IPS-18a (cell line): ENCODE results near the gene LINC01488.

ENCODE experiments used
- H3K27ac ChIP-seq: one replicate; pipeline ENCODE4 v1.5.1; 2013; ENCODE audit warnings: low read length
- H3K27me3 ChIP-seq: one replicate; pipeline ENCODE4 v1.6.1; 2013; ENCODE audit warnings: mild to moderate bottlenecking, low read length; ENCODE audit not compliant: control insufficient read depth, insufficient read depth
- H3K36me3 ChIP-seq: one replicate; pipeline ENCODE4 v1.6.1; 2013; ENCODE audit warnings: low read depth, low read length; ENCODE audit not compliant: control insufficient read depth
- H3K4me1 ChIP-seq: one replicate; pipeline ENCODE4 v1.6.1; 2013; ENCODE audit warnings: low read depth, low read length; ENCODE audit not compliant: control insufficient read depth
- H3K4me3 ChIP-seq: one replicate; pipeline ENCODE4 v1.5.1; 2013; ENCODE audit warnings: low read length
- H3K9ac ChIP-seq: one replicate; pipeline ENCODE4 v1.6.1; 2013; ENCODE audit warnings: mild to moderate bottlenecking, low read length, moderate library complexity
- H3K9me3 ChIP-seq: one replicate; pipeline ENCODE4 v1.6.1; 2013; ENCODE audit warnings: low read depth, low read length; ENCODE audit not compliant: control insufficient read depth

The LINC01488 gene

DNA sequence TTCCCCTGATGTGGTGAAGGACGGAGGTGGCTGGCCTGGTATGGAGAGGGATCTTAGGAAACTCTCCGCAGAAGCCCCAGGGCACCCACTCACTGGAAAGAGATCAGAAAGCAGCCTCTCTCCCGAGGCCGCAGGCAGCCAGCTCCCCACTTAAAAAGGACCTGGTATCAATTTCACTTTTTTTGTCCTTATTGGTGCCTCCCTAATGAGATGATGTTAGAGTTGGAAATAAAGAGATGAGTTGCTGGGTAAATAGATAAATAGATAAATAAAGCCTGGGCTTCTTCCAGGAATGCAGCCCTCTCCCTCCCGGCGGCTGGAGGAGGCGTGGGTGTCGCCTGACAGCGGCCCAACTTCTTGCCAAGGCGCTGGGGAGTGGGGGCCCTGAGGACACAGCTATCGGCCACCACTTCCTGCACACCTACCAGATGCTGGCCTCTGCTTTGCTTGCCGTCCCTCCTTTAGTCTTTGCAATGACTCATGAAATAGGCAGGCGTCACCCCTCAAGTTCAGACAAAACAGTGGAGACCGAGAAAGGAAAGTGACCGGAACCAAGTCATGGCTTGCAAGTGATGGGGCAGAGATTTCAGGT, 42.9 kb downstream of the LINC01488 start:
- peaks cover 23% of the 10 kb centered on the region for H3K4me1 ChIP-seq
- H3K4me3 ChIP-seq = no peak overlapping the region
- H3K9me3 ChIP-seq = no peaks in the 10 kb centered on the region
- no peaks in the 10 kb centered on the region for H3K27me3 ChIP-seq
- no peaks in the 10 kb centered on the region for H3K36me3 ChIP-seq
- H3K9ac ChIP-seq = no peak overlapping the region
- no peak overlapping the region for H3K27ac ChIP-seq

- no peaks in the 10 kb centered on the region for H3K9me3 ChIP-seq
- no peaks in the 10 kb centered on the region for H3K36me3 ChIP-seq
- no peak overlapping the region for H3K27ac ChIP-seq
- no peak overlapping the region for H3K4me3 ChIP-seq
- peaks cover 23% of the 10 kb centered on the region for H3K4me1 ChIP-seq
- H3K27me3 ChIP-seq = no peaks in the 10 kb centered on the region
- H3K9ac ChIP-seq = no peak overlapping the region
Measured at GRCh38 chr11:69524991-69525411, 43.5 kb downstream of the LINC01488 start.

DNA sequence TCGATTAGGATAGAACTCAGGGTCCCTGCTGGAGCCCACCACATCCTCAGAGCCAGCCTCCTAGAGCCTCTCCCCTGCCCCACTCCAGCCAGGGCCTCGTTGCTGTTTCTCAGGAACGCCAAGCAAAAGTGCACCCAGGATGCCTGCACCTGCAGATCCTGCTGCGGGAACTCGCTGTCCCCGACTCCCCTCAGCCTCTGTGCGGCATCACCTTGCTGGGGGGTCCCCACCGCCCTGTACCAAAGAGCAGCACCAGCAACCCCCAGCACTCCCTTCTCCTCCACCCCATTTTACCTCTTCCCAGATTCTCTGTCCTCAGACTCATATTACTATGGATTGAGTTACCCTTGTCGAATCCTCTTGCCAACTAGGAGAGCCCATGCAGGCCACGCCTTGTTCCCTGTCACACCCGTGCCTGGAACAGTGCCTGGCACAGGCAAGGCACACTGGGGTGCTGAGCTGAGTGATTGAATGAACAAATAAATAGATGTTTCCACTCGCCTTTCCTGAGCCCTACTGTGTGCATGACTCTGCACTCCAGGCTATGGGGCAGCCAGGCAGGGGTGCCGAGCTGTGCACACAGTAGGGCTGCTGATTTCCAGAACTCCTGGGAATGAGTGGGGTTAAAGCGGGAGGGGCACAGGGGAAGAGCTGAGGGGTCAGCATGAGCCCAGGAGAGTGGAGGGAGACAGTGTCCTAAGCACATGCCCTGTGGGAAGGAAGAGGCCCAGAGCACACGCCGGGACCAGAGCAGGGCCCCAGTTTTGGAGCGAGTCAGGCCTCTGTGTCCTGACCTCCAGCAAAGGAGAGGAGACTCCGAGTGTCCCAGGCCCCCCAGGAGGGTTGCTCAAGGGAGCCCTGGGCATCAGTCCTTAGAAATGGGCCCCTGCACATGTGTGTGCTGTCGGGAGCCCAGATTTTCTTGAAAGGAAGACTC, 44.3 kb downstream of the LINC01488 start:
- no peaks in the 10 kb centered on the region for H3K9me3 ChIP-seq
- peaks cover 16% of the 10 kb centered on the region for H3K4me1 ChIP-seq
- no peak overlapping the region for H3K27ac ChIP-seq
- H3K27me3 ChIP-seq = no peaks in the 10 kb centered on the region
- no peak overlapping the region for H3K4me3 ChIP-seq
- H3K36me3 ChIP-seq = no peaks in the 10 kb centered on the region
- H3K9ac ChIP-seq = no peak overlapping the region

- Histone ChIP-seq H3K4me1 (peaks cover 10% of the 10 kb centered on the region), H3K9ac (no peak overlapping the region), H3K27me3 (no peaks in the 10 kb centered on the region), H3K4me3 (no peak overlapping the region), H3K36me3 (no peaks in the 10 kb centered on the region), H3K27ac (no peak overlapping the region), H3K9me3 (no peaks in the 10 kb centered on the region)
Measured at GRCh38 chr11:69526453-69526810, 45.0 kb downstream of the LINC01488 start.

DNA sequence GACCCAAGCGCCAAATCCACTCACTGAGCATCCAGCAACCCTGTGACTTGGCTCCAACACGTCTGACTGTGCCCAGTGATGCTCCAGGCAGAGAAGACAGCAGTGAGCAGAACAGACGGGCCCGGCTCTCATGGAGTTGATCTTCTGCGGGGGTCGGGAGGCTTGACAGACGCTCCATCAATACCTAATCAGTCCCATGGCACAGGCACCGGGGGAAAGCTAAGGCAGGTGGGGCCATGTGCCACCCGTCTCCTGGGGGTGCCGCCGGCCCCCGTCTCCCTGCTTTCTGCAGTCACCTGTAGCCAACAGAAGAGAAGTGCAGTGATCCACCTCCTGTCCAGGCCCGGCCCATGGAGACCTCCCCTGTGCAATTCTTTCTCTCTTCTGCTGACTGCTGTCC, 47.5 kb downstream of the LINC01488 start:
- Histone ChIP-seq H3K27ac (no peak overlapping the region), H3K27me3 (no peaks in the 10 kb centered on the region), H3K36me3 (no peaks in the 10 kb centered on the region), H3K4me3 (no peak overlapping the region), H3K9me3 (no peaks in the 10 kb centered on the region), H3K9ac (no peak overlapping the region), H3K4me1 (peaks cover 5% of the 10 kb centered on the region)

DNA sequence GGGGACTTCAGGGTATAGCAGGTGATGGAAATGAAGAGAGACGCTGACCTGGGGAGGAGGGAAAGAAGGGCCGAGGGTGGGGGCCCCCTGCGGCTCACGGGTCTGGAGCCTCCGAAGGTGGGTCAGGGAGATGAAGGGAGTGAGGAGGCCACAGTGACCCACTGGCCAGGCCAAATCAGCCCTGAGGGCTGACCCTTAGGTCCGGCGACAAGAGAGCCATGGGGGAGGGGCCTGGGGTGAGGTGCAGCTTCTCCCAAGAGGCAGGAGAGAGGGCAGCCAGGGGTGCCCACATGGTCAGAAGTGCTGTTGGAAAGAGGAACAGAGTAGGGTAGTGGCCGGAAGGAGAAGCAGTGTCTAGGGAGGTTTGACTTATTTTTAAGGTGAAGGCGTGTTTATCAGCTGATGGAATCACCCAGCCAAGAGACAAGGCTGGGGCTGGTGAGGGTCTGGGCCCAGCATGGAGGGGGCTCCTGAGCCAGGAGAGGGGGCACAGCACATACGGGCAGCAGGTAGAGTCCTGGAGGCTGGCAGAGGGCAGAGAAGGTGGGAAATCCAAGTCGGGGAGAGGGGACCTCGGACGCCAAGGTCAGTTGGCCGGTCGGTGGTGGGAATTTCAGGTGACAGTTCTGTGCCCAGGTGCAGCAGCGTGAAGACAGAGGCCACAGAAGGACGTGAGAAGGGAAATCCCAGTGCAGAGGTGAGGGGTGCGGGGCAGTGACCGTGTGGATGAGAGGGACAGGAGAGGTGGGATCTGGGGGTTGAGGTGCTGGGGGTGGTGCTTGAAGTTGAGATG, 49.0 kb downstream of the LINC01488 start:
- no peak overlapping the region for H3K4me3 ChIP-seq
- H3K9ac ChIP-seq = no peak overlapping the region
- no peaks in the 10 kb centered on the region for H3K9me3 ChIP-seq
- no peak overlapping the region for H3K27ac ChIP-seq
- H3K36me3 ChIP-seq = no peaks in the 10 kb centered on the region
- H3K27me3 ChIP-seq = no peaks in the 10 kb centered on the region
- H3K4me1 ChIP-seq = no peaks in the 10 kb centered on the region

DNA sequence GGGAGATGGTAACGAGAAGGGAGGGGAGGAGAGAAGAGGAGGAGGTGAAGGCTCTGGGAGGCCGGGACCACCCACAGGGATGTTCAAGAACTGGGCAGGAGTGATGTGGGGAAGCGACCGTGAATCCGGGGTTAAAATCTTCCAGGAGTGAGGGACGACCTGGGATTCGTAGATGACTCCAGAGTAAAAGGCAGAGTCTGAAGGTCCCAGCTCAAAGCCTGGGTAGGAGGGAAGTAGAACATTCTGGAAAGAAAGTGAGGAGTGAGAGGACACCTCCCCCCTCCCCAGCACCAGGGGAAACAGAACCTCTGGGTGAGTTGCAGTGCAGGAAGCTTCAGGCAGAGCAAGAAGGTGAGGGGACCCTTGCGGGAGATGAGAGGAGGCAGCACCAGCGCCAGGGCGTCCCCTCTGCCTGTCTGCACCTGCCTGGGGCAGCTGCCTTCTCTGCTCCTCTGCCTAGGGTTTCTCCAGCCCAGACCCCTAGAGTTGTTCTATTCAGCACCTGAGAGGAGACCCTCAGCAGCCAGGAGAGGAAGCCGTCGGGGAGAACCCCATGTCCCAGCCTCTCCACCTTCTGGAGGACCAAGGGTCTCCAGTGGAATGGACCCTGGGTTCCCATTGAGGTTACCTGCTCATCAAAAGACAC, 49.7 kb downstream of the LINC01488 start:
- H3K36me3 ChIP-seq = no peaks in the 10 kb centered on the region
- H3K4me1 ChIP-seq = no peaks in the 10 kb centered on the region
- no peak overlapping the region for H3K9ac ChIP-seq
- H3K27me3 ChIP-seq = no peaks in the 10 kb centered on the region
- H3K4me3 ChIP-seq = no peak overlapping the region
- no peak overlapping the region for H3K27ac ChIP-seq
- H3K9me3 ChIP-seq = no peaks in the 10 kb centered on the region

- H3K9me3 ChIP-seq = no peaks in the 10 kb centered on the region
- no peaks in the 10 kb centered on the region for H3K36me3 ChIP-seq
- no peaks in the 10 kb centered on the region for H3K27me3 ChIP-seq
- H3K4me3 ChIP-seq = no peak overlapping the region
- no peak overlapping the region for H3K27ac ChIP-seq
- no peak overlapping the region for H3K9ac ChIP-seq
- no peaks in the 10 kb centered on the region for H3K4me1 ChIP-seq
Measured at GRCh38 chr11:69531717-69532088, 50.2 kb downstream of the LINC01488 start.

GRCh38 chr11:69533296-69534165, 52.1 kb downstream of the LINC01488 start:
- Histone ChIP-seq H3K9ac (no peak overlapping the region), H3K27ac (no peak overlapping the region), H3K9me3 (no peaks in the 10 kb centered on the region), H3K36me3 (no peaks in the 10 kb centered on the region), H3K4me3 (no peak overlapping the region), H3K27me3 (no peaks in the 10 kb centered on the region), H3K4me1 (no peaks in the 10 kb centered on the region)

DNA sequence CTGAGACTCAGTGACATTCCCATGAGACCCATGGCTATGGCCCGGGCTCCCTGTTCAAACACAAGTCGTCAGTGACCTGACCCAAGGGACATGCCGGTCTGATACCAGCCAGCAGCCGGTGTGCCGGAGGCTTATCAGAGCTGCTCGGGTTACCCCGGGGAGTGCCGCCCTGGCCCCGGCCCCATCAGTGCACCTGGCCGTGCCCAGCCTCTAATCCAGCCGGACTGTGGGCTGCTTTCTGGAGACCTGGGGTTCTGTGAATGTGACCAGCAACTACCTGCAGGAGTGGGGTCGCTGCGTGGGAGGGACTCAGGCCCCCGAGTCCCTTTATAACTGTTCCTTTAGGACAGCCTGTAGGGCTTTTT, 52.7 kb downstream of the LINC01488 start:
- no peak overlapping the region for H3K9ac ChIP-seq
- no peak overlapping the region for H3K27ac ChIP-seq

More for the DNA sequence above, 52.7 kb downstream of the LINC01488 start:
- Histone ChIP-seq H3K4me1 (no peaks in the 10 kb centered on the region), H3K4me3 (no peak overlapping the region), H3K27me3 (no peaks in the 10 kb centered on the region), H3K36me3 (no peaks in the 10 kb centered on the region), H3K9me3 (no peaks in the 10 kb centered on the region)
